Measurements from ENCODE around the gene AKAP13. TPM values are rescaled to one million over a fixed set of nuclear protein-coding genes. Genes with fewer than 3 reads are reported as not detected.

AKAP13 gene
- polyA plus RNA-seq, 1 experiment: 15.5 TPM

- no peaks in the 10 kb centered on the region for H3K27me3 ChIP-seq (ENCODE audit: control insufficient read depth, insufficient read depth, low read length)
- POLR2A ChIA-PET: no interaction called here
These were observed 320.4 kb downstream of the AKAP13 start for GRCh38 chr15:85700767-85701166.

DNA sequence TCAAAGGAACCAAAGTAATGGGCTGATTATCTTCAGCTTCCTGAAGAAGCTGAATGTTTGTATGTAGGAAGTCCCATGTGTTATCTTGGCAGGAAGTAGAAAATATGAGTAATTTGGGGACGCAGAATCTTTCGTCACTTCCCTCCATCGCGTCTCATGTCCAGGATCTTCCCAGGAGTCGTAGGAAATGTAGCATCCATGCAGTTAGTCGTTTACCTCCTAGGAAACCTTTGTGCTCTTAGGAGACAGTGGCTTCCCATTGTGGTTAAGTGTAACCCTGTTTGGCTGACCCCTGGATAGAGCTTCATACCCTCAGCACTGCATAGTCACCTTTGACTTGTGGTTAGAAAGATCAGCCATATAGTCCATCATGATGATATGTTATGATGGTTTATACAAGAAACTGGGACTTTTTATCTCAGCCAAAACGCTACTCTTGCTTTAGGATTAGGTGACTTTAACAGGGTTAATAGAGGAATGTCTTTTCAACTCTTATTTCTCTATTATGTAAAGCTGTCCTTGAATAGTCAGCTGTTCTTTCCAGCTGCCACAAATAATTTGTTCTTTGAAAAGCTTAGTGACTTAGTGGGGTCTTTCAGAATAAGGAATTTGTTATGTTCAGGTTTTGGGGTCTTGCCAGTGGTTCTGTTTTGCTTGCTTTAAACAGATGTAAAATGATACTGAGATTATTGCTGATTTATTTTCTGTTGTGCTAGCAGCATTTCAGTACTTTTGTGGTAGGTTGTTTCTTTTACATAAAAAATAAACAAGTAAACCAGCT, 322.1 kb downstream of the AKAP13 start:
- Histone ChIP-seq H3K4me3 (ENCODE audit: low read depth, low read length) (no peak overlapping the region), H3K9me3 (ENCODE audit: control insufficient read depth, insufficient read depth, low read length) (no peaks in the 10 kb centered on the region), H3K27me3 (ENCODE audit: control insufficient read depth, insufficient read depth, low read length) (no peaks in the 10 kb centered on the region), H3K27ac (ENCODE audit: low read depth, low read length) (no peak overlapping the region)
- CTCF ChIA-PET: interaction anchor here (1.1 to 1.2 kb wide), 2 partner anchors 11 to 14 kb away, joined by 3 read pairs; no protein-coding TSS in a partner anchor
- DNase-seq (ENCODE audit: low read depth, low spot score): no peak
- no peak for TF ChIP-seq CTCF (IDR thresholded peaks at IDR 0.05; ENCODE audit: low read depth, low read length)
- POLR2A ChIA-PET: interaction anchor here (0.7 kb wide), 2 partner anchors 16 to 45 kb away, joined by 3 to 5 read pairs; no protein-coding TSS in a partner anchor

More at GRCh38 chr15:85700767-85701166, 320.4 kb downstream of the AKAP13 start:
- Histone ChIP-seq H3K27ac (ENCODE audit: low read depth, low read length) (no peak overlapping the region), H3K9me3 (ENCODE audit: control insufficient read depth, insufficient read depth, low read length) (no peaks in the 10 kb centered on the region), H3K4me3 (ENCODE audit: low read depth, low read length) (no peak overlapping the region)
- DNase-seq (ENCODE audit: low read depth, low spot score): no peak
- TF ChIP-seq CTCF (IDR thresholded peaks at IDR 0.05; ENCODE audit: low read depth, low read length): no peak
- CTCF ChIA-PET: no interaction called here

DNA sequence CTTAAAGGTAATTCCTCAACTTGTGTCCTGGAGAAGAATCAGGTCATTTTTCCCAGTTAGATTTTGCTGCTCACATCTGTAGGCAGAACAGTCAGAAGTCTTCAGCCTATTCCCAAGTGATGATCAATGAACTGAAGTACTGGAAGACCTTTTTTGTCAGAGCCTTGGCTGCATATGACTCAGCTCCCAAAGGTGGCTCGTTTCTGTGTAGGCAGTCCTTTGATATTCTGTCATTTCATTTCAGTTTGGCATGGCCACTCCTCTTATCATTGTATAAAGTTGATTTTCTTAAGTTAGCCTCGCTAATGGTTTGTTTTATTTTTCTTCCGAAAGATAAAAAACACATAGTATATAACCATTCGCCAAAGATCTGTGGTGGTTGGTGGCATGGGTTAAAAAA, 323.7 kb downstream of the AKAP13 start:
- TF ChIP-seq CTCF (IDR thresholded peaks at IDR 0.05; ENCODE audit: low read depth, low read length): no peak
- ChIA-PET CTCF (interaction anchor here (1.0 kb wide), 1 partner anchor 218 kb away, joined by 3 read pairs; no protein-coding TSS in a partner anchor), POLR2A (no interaction called here)
- no peaks in the 10 kb centered on the region for H3K9me3 ChIP-seq (ENCODE audit: control insufficient read depth, insufficient read depth, low read length)
- H3K27me3 ChIP-seq (ENCODE audit: control insufficient read depth, insufficient read depth, low read length): no peaks in the 10 kb centered on the region
- H3K27ac ChIP-seq (ENCODE audit: low read depth, low read length): no peak overlapping the region
- DNase-seq (ENCODE audit: low read depth, low spot score): no peak
- H3K4me3 ChIP-seq (ENCODE audit: low read depth, low read length): no peak overlapping the region

DNA sequence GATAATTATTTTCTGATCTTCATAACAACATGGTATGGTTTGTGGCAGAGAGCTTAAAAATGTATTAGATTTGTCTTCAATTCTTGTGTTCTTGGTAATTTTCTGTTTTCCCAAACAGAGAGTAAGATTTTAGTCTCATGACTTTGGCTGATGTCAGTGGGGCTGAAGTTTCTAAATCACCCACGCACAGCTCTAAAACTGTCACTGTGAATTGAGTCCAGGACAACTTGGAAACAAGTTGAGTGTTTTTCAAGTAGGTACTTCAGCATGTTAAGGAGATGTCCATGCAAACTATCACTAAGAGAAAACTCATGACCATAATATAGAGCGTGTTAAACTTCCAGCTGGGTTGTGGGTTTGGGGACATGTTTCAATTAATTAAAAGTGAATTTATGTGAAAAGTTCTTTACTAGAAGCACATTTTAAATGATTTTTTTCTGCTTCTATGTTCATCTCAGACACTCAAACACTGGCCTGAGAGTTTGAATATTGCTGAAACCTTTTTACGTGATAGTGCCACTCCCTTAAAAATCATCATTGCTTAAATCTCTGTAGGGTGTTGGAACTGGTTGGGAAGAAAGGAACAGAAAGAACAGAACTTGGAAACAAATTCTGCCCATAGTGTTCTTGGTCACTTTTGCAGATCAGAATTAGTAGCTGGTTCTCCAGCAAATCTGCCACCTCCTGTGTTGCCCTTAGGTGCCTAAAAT, 324.5 kb downstream of the AKAP13 start:
- Histone ChIP-seq H3K27ac (ENCODE audit: low read depth, low read length) (no peak overlapping the region), H3K4me3 (ENCODE audit: low read depth, low read length) (no peak overlapping the region), H3K9me3 (ENCODE audit: control insufficient read depth, insufficient read depth, low read length) (no peaks in the 10 kb centered on the region), H3K27me3 (ENCODE audit: control insufficient read depth, insufficient read depth, low read length) (no peaks in the 10 kb centered on the region)
- DNase-seq (ENCODE audit: low read depth, low spot score): no peak
- no peak for TF ChIP-seq CTCF (IDR thresholded peaks at IDR 0.05; ENCODE audit: low read depth, low read length)
- CTCF ChIA-PET: interaction anchor here (1.0 kb wide), 1 partner anchor 219 kb away, joined by 3 read pairs; no protein-coding TSS in a partner anchor
- POLR2A ChIA-PET: no interaction called here

Data from AG04450 (cell line).